Left renal cortex interstitium (tissue), 4 donors: ENCODE measurements around the gene SOX8. TPM values are rescaled to one million over a fixed set of nuclear protein-coding genes. Genes with fewer than 3 reads are reported as not detected.

Experiments used
- DNase-seq, 4 donors: peaks; one replicate each; pipeline ENCODE4 v3.0.0-alpha.2; 2013; ENCODE audit warnings: low read depth in 4 of 4, low spot score in 2 of 4, missing footprints in 1 of 4
- polyA plus RNA-seq, 4 donors: library from polyadenylated mRNA; unstranded; fragments of 120-200 nt; gene quantifications; one replicate each; pipeline ENCODE4 v1.2.1, GENCODE V29; 2013; ENCODE audit not compliant: insufficient read length in 4 of 4

Gene SOX8
- polyA plus RNA-seq, 4 donors: 2.7 to 5.4 (median 4.9) TPM

GRCh38 chr16:985646-986400 is 4.3 kb downstream of the SOX8 start:
- no peak for DNase-seq

DNA sequence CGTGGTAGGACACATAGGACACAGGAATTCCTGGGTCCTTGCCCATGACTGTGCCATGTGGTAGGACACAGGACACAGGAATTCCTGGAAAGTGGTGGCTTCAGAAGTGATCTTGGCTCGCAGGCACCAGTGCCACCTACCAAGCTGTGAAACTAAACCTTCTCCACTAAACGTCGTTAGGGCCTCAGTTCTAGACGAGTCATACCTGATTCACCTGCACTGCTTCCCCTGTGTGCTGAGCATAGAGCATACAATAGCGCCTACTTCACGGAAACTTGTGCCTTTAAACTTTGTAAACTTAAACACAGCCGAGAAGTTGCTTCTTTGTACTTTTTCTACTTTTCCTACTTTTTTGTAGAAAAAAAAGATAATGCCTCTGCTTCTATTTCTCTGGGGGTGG is 4.8 kb downstream of the SOX8 start:
- DNase-seq: no peak

DNA sequence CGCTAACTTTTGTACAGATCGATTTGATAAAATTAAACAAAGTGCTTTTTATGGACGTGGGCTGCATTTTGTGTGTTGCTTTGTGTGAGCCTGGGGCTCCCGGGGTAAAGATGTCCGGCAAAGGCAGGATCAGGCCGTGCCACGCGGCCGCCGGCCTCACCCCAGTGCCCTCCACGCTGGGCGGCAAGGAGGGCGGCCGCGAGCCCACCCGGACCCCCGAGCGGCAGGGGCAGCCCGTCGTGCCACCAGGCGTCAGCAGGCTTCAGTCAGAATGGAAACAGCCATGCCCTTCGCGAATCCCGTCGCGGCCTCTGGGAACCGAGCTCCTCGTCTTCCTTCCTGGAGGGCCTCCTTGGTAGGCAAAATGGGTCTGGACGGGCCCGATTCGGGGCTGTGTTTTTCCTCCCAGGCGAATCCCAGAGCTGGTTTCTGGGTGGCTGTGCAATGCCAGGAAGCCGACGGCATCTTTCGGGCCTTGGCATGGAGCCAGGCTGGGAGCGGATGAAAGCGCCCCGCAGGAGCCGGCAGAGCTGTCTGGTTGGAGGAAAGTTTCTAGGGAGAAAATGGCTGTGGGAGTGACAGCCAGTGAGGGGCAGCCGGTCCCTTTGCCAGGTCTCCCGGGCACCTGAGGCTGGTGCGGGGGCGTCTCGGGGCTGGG is 5.5 kb downstream of the SOX8 start:
- DNase-seq: no peak

GRCh38 chr16:987906-988305 is 6.3 kb downstream of the SOX8 start:
- no peak for DNase-seq

- DNase-seq: no peak
Measured at GRCh38 chr16:988471-989353, 7.1 kb downstream of the SOX8 start.

GRCh38 chr16:989354-989814 is 7.8 kb downstream of the SOX8 start:
- DNase-seq: no peak

DNA sequence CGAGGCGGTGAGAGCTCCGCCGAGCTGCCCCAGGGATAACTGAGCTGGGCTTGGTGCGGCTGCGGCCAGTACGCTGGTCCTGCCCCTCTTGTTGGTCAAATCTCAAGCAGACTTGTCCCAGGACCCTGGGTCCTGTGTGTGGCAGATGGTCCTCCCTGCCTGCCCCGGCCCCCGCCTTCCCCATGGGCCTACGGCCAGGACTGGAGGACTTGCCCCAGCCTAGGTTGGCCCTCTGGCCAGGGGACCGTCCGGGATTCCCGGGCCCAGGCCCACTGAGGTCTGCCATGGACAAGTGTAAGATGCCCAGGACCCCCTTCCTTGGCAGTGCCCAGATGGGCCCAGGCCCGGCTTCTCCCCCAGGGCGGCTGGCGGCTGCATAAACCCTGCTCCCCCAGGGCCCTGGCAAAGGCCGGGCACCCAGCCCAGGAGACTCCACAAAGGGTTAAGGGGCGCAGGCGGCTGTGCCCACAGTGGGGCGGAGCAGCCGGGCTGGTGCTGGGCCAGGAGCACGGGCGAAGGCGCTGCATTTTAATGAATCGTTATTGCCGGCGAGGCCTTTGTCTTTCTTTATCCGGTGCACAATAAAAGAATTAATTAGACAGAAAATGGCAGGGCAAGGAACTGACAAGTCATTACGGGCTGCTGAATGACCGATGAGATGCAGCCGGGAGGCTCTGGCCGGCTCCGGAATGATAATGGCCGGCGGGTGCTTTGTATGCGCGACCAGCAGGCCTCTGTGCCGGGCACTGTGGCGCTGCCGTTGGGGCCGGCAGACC is 9.1 kb downstream of the SOX8 start:
- DNase-seq: no peak

DNA sequence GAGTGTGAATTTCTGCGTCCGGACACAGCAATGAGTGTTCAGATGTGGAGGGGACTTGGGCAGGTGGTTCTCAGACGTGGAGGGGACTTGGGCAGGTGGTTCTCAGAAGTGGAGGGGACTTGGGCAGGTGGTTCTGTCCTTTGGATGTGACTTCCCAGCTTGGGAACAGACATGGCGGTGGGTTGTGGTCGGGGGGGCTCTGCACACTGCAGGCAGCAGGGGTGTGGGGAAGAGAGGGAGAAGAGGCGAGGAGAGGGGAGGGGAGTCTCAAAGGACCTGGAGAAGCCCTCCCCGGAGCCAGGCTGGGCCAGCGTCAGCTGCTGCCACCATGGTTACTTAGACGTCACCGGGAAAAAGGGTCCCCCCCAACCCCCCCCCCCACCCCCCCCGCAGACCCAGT is 9.8 kb downstream of the SOX8 start:
- DNase-seq: no peak

DNA sequence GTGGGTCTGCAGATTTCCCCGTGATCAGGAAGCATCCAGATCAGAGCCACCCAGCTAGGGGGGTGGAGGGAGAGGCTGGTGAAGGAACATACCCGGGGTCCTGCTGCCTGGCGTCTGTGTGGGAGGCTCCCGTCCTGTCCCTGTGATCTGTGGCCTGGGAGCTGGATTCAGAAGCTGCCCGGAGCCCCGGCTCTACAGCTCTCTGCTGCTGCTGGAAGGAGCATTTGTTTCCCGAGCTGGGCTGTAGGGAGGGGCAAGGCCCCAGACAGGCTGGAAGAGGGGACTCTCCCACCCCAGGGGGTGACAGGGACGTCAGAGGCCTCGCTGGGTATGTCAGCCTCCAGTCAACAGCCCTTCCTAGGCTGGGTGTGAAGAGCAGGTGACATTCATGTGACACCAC is 10.2 kb downstream of the SOX8 start:
- no peak for DNase-seq

- DNase-seq: no peak
Measured at GRCh38 chr16:993731-994130, 12.2 kb downstream of the SOX8 start.

DNA sequence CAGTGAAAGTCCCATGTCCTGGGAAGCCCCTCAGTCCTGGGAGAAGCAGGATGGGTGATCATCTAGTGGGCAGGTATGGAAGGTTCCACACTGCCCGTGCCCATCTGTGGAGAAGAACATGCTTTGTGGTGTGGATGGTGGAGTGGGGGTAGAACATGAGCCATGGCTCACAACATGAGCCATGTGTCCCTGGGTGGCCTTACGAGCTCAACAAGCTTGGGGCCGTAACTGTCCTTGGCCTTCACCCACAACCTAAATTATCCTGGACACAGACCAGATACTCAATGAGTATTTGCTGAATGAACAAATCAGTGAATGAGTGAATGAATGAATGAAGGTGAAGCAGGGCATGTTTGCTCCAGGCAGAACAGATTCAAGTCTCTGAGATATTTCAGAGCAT is 13.5 kb downstream of the SOX8 start:
- DNase-seq: no peak

DNA sequence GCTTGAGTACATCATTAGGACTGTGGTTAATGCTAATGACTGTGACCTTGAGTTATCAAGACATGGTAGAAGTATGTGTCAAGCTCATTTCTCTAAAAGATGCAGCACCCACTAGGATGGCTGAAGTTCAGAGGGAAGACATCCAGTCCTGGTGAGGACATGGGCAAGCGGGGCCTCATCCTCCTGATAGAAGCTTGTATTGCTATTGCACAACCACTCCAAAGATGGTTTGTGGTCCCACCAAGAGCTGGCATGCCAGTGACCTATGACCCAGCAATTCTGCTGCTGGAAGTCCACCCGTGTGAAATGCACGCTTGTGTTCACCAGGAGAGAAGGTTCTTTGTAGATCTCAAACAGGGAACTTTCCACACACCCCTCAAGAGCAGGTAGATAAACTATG is 14.2 kb downstream of the SOX8 start:
- DNase-seq: no peak

GRCh38 chr16:996681-997080 is 15.1 kb downstream of the SOX8 start:
- no peak for DNase-seq

DNA sequence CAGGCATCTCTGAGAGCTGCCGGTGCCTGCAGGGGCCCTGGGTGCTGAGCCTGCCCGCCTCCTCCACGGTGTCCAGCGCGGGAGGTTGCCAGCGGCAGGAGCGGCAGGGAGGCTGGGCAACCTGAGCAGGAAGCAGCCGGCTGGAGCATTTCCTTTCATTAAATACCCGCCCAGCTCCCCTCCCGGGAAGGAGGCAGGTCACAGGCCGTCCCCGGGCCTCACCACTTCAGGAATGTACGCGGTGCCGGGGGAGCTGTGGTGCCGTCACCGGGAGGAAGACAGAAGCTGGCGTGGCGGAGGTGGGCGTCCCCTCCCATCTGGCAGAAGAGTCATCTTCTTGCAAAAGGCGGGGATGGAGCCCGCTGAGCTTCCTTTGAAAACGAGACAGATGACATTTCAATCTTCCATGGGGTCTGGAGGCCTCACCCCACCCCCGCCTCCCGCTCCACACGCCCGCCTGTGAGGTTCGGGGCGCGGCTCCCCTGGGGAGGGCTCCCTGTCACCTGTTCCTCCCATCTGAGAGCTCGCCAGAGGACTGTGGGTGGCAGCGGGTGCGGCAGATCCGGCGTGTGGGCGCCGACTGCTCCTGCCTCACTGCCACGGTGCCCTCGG is 16.0 kb downstream of the SOX8 start:
- no peak for DNase-seq

DNA sequence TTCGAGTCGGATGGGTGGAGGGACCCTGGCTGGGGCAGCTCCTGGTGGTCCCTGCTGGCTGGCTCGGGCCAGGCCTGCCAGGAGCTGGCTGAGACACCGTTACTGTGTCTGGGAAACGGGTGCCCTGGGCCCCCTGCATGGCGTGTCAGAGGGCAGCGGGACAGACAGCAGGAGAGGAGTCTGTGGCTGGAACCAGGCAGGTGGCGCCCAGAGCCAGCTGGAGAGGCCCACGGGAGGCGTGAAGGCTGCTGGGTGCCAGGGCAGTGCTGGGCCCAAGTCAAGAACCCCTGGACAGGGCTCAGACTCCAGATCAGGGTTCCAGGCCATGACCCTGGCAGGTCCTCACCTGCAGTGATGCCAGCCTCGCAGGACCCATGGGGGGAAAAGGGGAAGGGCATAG is 16.6 kb downstream of the SOX8 start:
- DNase-seq: no peak

- DNase-seq: no peak
Measured at GRCh38 chr16:998615-999014, 17.0 kb downstream of the SOX8 start.

- DNase-seq: no peak
Measured at GRCh38 chr16:999677-1000076, 18.1 kb downstream of the SOX8 start.

DNA sequence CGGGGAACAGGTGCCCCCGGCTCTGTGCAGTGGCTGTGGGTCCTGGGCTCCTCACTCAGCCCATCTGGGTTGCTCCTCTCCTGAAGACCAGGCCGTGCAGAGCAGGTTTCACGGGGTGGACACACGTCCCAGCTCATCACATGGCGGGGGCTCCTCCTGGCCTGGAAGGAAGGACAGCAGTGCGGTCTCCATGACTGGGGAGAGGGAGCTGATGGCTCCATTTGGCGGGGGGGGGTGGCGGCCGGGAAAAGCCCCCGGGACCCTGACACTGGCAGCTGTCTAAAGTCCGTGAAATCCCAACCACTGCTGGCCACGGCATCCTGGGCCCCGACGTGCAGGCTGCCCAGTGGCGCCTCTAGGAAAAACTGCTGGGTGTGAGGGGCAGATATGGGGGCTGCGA is 19.0 kb downstream of the SOX8 start:
- no peak for DNase-seq

DNA sequence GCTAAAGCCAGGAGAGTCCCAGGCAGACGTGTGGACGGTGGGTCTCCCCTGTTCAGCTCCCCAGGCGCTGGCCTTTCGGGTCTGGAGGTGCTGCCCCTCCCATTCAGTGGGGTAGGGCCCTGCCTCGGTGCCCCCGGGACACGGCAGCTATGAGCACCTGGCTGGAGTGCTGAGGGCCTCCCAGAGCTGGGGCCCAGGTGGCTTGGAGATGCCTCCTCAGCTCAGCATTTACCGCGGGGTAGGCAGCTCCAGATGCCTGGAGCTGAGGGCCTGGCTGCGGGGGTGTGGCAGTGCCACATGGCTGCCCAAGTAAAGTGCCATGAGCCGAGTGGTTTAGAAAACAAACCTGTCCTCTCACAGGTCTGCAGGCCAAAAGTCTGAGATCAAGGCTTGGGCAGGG is 19.5 kb downstream of the SOX8 start:
- no peak for DNase-seq
